ENCODE measurements around the gene AGO3.
"Not testable (repeated sequence)": the region's sequence is repeated elsewhere in the genome, so short reads cannot be mapped to it uniquely, and the experiment has no call there.

Gene AGO3

GRCh38 chr1:36014722-36015220, 83.9 kb downstream of the AGO3 start:
- no peak for DNase-seq

- DNase-seq: no peak
Measured at GRCh38 chr1:36016686-36017085, 85.8 kb downstream of the AGO3 start.

DNA sequence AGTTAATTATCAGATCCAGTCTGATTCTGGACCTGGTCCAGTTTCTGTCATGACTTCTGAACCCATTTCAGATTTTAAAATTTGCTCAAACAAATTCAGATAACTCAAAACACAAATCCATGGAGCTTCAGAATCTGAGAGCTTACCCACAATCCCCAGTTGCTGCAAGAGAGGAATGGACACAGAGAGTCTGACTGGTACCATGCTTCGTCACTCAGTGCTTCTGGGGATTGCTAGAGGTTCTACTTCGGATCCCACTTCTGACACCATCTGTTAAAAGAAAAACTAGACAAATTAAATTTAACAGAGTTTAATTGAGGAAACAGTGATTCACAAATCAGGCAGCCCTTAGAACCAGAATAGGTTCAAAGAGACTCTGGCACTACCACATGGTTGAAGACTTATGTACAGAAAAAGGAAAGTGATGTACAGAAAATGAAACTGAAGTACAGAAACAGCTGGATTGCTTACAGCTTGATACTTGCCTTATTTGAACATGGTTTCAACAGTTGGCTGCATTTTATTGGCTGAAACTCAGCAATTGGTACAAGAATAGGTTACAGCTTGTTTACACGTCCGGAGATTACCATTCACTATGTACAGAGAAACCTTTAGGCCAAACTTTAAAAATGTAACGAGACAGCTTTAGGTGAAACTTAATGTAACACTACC, 92.3 kb downstream of the AGO3 start:
- DNase-seq: no peak

DNA sequence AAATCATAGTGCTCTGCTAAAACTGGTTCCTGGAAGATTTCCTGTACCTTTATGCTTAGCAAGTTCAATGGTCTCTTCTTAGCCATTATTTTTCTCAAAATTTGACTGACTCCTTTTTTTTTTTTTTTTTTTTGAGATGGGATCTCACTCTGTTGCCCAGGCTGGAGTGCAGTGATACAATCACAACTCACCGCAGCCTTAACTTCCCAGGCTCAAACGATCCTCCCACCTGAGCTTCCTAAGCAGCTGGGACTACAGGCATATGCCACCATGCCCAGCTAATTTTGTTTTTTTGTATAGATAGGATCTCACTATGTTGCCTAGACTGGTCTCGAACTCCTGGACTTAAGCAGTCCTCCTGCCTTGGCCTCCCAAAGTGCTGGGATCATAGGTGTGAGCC, 93.1 kb downstream of the AGO3 start:
- not testable (repeated sequence) for DNase-seq

GRCh38 chr1:36024847-36025246, 93.9 kb downstream of the AGO3 start:
- no peak for DNase-seq

- DNase-seq: no peak
Measured at GRCh38 chr1:36027766-36028165, 96.9 kb downstream of the AGO3 start.

- DNase-seq: no peak
Measured at GRCh38 chr1:36031441-36031840, 100.5 kb downstream of the AGO3 start.

DNA sequence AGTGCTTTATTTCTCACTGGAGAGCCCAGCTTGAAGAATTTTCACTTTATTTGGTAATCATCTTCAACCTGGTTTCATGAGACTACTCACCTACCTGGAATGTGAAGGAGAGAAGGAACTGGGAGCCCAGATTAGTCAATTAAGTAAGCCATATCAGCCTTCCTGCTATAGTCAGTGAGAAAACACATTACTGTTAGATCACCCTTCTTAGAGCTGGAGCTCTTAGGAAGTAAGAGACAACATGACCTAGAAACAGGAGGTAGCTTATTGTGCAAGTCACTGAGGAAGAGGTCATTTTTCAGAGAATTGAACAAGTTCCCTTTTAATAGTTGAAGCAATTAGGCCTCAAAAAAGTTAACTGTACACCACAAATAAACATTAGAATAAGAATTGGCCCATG, 103.8 kb downstream of the AGO3 start:
- no peak for DNase-seq

DNA sequence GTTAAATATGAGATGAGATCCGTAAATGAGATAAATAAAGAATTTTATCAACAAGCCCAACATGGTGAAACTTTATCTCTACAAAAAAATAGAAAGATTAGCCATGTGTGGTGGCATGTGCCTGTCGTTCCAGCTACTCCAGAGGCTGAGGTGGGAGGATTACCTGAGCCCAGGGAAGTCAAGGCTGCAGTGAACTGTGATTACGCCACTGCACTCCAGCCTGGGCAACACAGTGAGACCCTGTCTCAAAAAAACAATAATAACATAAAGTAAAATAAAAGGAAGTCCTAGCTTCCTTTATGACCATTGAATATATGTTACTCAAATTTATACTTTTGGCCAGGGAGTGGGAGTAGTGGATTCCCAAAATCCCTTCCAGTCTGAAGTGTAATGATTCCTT, 104.2 kb downstream of the AGO3 start:
- DNase-seq: no peak

DNA sequence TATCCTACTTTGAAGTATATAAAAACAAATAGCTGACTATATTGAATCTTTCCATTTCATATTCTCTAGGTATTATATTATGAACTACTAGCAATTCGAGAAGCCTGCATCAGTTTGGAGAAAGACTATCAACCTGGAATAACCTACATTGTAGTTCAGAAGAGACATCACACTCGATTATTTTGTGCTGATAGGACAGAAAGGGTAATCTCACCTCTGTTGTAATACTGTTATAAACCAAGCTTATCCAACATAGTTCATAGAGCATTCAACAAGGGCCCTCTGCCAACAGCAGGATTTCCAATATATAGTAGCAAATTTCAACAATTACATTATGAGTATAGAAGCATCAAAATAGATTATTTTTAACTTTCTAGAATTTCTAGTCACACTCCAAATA, 109.3 kb downstream of the AGO3 start:
- no peak for DNase-seq

GRCh38 chr1:36051821-36052220, 120.9 kb downstream of the AGO3 start:
- no peak for DNase-seq

DNA sequence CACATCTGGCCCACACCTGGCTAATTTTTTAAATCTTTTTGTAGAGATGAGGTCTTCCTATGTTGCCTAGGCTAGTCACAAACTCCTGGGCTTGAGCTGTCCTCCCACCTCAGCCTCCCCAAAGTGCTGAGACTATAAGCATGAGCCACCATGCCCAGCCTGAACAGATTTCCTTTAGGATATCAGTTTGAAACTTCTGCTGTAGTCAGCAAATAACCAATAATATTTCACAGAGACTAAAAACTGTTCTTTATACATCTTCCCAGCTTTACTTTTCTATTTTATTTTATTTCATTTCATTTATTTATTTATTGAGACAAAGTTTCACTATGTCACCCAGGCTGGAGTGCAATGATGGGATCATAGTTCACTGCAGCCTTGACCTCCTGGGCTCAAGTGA, 123.1 kb downstream of the AGO3 start:
- no peak for DNase-seq

DNA sequence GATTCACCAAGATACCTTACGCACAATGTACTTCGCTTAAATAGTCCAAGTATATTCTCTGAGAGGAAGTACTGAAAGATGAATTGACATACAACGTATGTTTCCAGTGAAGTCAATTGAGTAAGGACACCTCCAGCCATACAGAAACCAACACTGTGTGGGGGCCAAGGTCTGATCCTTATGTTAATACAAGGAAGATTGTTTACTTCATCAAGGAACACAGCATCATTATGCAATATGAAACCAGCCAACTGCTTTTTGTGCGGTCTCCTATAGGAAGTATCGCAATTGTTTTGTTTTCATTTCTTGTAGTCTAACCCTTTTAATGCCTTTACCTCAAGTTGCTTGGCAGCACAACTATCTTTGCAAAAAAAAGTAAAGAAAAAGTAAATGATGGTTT, 124.8 kb downstream of the AGO3 start:
- DNase-seq: no peak

GRCh38 chr1:36062315-36062714, 131.4 kb downstream of the AGO3 start:
- DNase-seq: no peak

DNA sequence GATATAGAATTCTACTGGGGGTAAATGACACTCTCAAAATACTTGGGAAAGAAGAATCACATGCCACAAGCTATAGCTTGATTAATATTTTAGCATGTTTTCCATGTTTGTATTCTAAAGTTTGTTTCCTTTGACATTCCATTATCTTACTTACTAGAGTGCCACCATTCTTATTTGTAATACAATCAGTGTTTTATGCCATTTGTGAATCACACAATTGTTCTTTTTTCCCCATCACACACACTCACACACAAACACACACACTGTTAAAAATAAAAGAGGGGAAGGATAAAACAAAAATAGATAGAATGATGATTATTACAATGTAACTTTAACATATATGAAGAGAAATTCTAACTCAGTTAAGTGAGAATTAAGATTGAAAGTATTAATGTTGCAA, 137.0 kb downstream of the AGO3 start:
- no peak for DNase-seq

- DNase-seq: no peak
Measured at GRCh38 chr1:36068866-36069265, 138.0 kb downstream of the AGO3 start.

DNA sequence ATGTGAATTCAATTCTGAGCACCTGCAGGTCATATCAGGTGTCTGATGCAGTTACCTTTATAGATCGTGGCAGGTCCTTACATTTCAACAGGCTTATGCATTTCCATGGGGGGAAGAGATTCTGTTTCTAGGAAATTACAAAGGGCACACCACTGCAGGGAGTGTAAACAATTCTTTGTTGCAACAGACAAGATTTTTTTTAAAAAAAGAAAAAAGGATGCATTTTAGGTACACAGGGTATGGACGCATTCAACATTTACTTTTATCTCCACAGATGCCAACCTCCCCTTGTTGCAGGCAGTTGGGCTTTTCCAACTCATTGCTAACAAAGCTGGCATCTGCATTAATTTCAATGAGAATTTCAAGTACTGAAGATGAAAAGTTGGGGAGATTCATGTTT, 139.4 kb downstream of the AGO3 start:
- peak; percentile 98 for DNase-seq

- DNase-seq: no peak
Measured at GRCh38 chr1:36076979-36077573, 146.2 kb downstream of the AGO3 start.

- DNase-seq: no peak
Measured at GRCh38 chr1:36080236-36080635, 149.3 kb downstream of the AGO3 start.

GRCh38 chr1:36080801-36081200, 149.9 kb downstream of the AGO3 start:
- DNase-seq: no peak

GRCh38 chr1:36081926-36082485, 151.1 kb downstream of the AGO3 start:
- DNase-seq: peak; percentile 72

DNA sequence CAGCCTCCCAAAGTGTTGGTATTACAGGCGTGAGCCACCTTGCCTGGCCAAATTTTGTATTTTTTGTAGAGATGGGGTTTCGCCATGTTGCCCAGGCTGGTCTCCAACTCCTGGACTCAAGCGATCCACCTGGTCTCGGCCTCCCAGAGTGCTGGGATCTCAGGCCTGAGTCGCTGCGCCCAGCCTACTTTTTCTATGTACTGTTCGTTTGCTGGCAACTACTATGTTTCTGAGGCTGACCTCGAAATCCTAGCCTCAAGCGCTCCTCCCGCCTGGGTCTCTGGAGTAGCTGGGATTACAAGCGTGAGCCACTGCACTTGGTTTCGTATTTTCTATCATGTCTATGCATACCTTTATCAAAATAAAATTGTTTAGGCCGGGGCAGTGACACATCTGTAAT, 152.3 kb downstream of the AGO3 start:
- no peak for DNase-seq

- peak; percentile 79 for DNase-seq
Measured at GRCh38 chr1:36083635-36084496, 153.0 kb downstream of the AGO3 start, which contains the start of gene TEKT2. TSS of gene TEKT2 (plus strand) at chr1:36084094. CDS start at chr1:36084922, 828 bp downstream.
